Activated CD4-positive, alpha-beta T cell treated with anti-CD3 and anti-CD28 coated beads, Interleukin-2, amount 10 ng/mL, durations not matched to agents 24 days and 14 days (primary cell): ENCODE measurements around the gene NELFB. TPM values are rescaled to one million over a fixed set of nuclear protein-coding genes. Genes with fewer than 3 reads are reported as not detected.

Experiments
- DNase-seq: peaks from one replicate; pipeline ENCODE4 v3.0.0; 2022
- H3K27ac Mint-ChIP-seq: one replicate; pipeline ENCODE4 v1.8.0; 2022; ENCODE audit warnings: mild to moderate bottlenecking, mixed read lengths
- H3K27me3 Mint-ChIP-seq: one replicate; pipeline ENCODE4 v1.8.0; 2022; ENCODE audit warnings: mixed read lengths
- H3K36me3 Mint-ChIP-seq: one replicate; pipeline ENCODE4 v1.8.0; 2022; ENCODE audit warnings: low read depth, mild to moderate bottlenecking, mixed read lengths
- H3K4me1 Mint-ChIP-seq: one replicate; pipeline ENCODE4 v1.8.0; 2021; ENCODE audit warnings: mixed read lengths
- H3K4me3 Mint-ChIP-seq: one replicate; pipeline ENCODE4 v1.8.0; 2022; ENCODE audit warnings: mild to moderate bottlenecking, moderate library complexity, mixed read lengths
- H3K9me3 Mint-ChIP-seq: one replicate; pipeline ENCODE4 v1.8.0; 2021; ENCODE audit warnings: mixed read lengths
- intact Hi-C: fragments of 100-400 bp; cut with micrococcal nuclease; formaldehyde crosslinking; loops from one replicate; pipeline ENCODE4 v1.15.1; 2023
- total RNA-seq: library from RNA; stranded (reverse); gene quantifications from 2 replicates; pipeline ENCODE4 v1.2.3, GENCODE V29; 2022

NELFB gene
- total RNA-seq, 1 donor from 2014 or later = 75.3 TPM

GRCh38 chr9:137297966-137298365, 42.8 kb downstream of the NELFB start:
- intact Hi-C loops = loop anchor here (10.0 kb wide), 1 partner anchor 227 kb away; no protein-coding TSS in a partner anchor
- peaks cover 3% of the 10 kb centered on the region for H3K36me3 Mint-ChIP-seq
- no peak for DNase-seq

GRCh38 chr9:137298401-137299202, 43.5 kb downstream of the NELFB start:
- H3K9me3 Mint-ChIP-seq = no peaks in the 10 kb centered on the region
- no peak overlapping the region for H3K4me3 Mint-ChIP-seq
- H3K27ac Mint-ChIP-seq = no peak overlapping the region
- no peak for DNase-seq
- peaks cover 8% of the 10 kb centered on the region for H3K4me1 Mint-ChIP-seq
- peaks cover 3% of the 10 kb centered on the region for H3K36me3 Mint-ChIP-seq
- H3K27me3 Mint-ChIP-seq = peaks cover 39% of the 10 kb centered on the region
- intact Hi-C loops = loop anchor here (10.0 kb wide), 1 partner anchor 226 kb away; no protein-coding TSS in a partner anchor

More at GRCh38 chr9:137297966-137298365, 42.8 kb downstream of the NELFB start:
- H3K27me3 Mint-ChIP-seq = peaks cover 44% of the 10 kb centered on the region
- H3K4me1 Mint-ChIP-seq = peaks cover 8% of the 10 kb centered on the region
- no peak overlapping the region for H3K27ac Mint-ChIP-seq
- no peak overlapping the region for H3K4me3 Mint-ChIP-seq
- no peaks in the 10 kb centered on the region for H3K9me3 Mint-ChIP-seq

- DNase-seq = no peak
- Mint-ChIP-seq H3K9me3 (no peaks in the 10 kb centered on the region), H3K27ac (no peak overlapping the region), H3K27me3 (peaks cover 36% of the 10 kb centered on the region), H3K4me1 (peaks cover 8% of the 10 kb centered on the region), H3K4me3 (no peak overlapping the region), H3K36me3 (peaks cover 3% of the 10 kb centered on the region)
- intact Hi-C loops = loop anchor here (10.0 kb wide), 1 partner anchor 226 kb away; no protein-coding TSS in a partner anchor
Measured at GRCh38 chr9:137299203-137299565, 44.1 kb downstream of the NELFB start.

GRCh38 chr9:137299938-137300337, 44.8 kb downstream of the NELFB start:
- peaks cover 32% of the 10 kb centered on the region for H3K27me3 Mint-ChIP-seq
- H3K4me1 Mint-ChIP-seq = peaks cover 8% of the 10 kb centered on the region
- no peaks in the 10 kb centered on the region for H3K9me3 Mint-ChIP-seq
- no peak for DNase-seq
- intact Hi-C loops = loop anchor here (5.0 to 10.0 kb wide), 2 partner anchors 122 to 225 kb away; partner anchors contain the start of genes EXD3 and NOXA1
- peaks cover 3% of the 10 kb centered on the region for H3K36me3 Mint-ChIP-seq
- H3K27ac Mint-ChIP-seq = no peak overlapping the region
- H3K4me3 Mint-ChIP-seq = peak overlapping the region; percentile 53

GRCh38 chr9:137300567-137301080, 45.5 kb downstream of the NELFB start:
- peak overlapping the region; percentile 83 for H3K4me3 Mint-ChIP-seq
- H3K9me3 Mint-ChIP-seq = no peaks in the 10 kb centered on the region
- peak overlapping the region; percentile 82 for H3K27ac Mint-ChIP-seq
- H3K27me3 Mint-ChIP-seq = peaks cover 32% of the 10 kb centered on the region
- intact Hi-C loops = loop anchor here (5.0 kb wide), 1 partner anchor 122 kb away; the partner anchor contains the start of genes EXD3 and NOXA1
- H3K36me3 Mint-ChIP-seq = peaks cover 3% of the 10 kb centered on the region
- DNase-seq = no peak
- H3K4me1 Mint-ChIP-seq = peaks cover 12% of the 10 kb centered on the region

GRCh38 chr9:137301081-137301947, 46.2 kb downstream of the NELFB start:
- peaks cover 32% of the 10 kb centered on the region for H3K27me3 Mint-ChIP-seq
- H3K27ac Mint-ChIP-seq = peak overlapping the region; percentile 82
- peaks cover 3% of the 10 kb centered on the region for H3K36me3 Mint-ChIP-seq
- intact Hi-C loops = loop anchor here (5.0 kb wide), 1 partner anchor 121 kb away; the partner anchor contains the start of genes EXD3 and NOXA1
- peaks cover 12% of the 10 kb centered on the region for H3K4me1 Mint-ChIP-seq
- peak; percentile 76 for DNase-seq
- no peaks in the 10 kb centered on the region for H3K9me3 Mint-ChIP-seq
- H3K4me3 Mint-ChIP-seq = peak overlapping the region; percentile 83

GRCh38 chr9:137302118-137302448, 47.0 kb downstream of the NELFB start, which contains the start of gene NRARP:
NRARP (minus strand) TSS chr9:137302271; CDS start chr9:137301928, 343 bp downstream.
- Mint-ChIP-seq H3K27me3 (peaks cover 24% of the 10 kb centered on the region), H3K9me3 (no peaks in the 10 kb centered on the region), H3K27ac (no peak within 1 kb of the TSS), H3K4me1 (peaks cover 10% of the 10 kb centered on the region), H3K36me3 (peaks cover 3% of the 10 kb centered on the region), H3K4me3 (peak within 1 kb of the TSS; percentile 83)
- intact Hi-C loops = loop anchor here (5.0 kb wide), 1 partner anchor 120 kb away; the partner anchor contains the start of genes EXD3 and NOXA1
- peak; percentile 98 for DNase-seq

GRCh38 chr9:137302449-137303150, 47.5 kb downstream of the NELFB start:
- Mint-ChIP-seq H3K36me3 (peaks cover 3% of the 10 kb centered on the region), H3K4me3 (no peak overlapping the region), H3K9me3 (no peaks in the 10 kb centered on the region), H3K4me1 (peaks cover 12% of the 10 kb centered on the region), H3K27ac (no peak overlapping the region), H3K27me3 (peaks cover 20% of the 10 kb centered on the region)
- intact Hi-C loops = loop anchor here (5.0 kb wide), 1 partner anchor 120 kb away; the partner anchor contains the start of genes EXD3 and NOXA1
- DNase-seq = no peak

- intact Hi-C loops = loop anchor here (5.0 kb wide), 1 partner anchor 119 kb away; the partner anchor contains the start of genes EXD3 and NOXA1
- peaks cover 3% of the 10 kb centered on the region for H3K36me3 Mint-ChIP-seq
- peaks cover 15% of the 10 kb centered on the region for H3K27me3 Mint-ChIP-seq
- H3K4me3 Mint-ChIP-seq = peak overlapping the region; percentile 10
- peaks cover 12% of the 10 kb centered on the region for H3K4me1 Mint-ChIP-seq
- peak overlapping the region; percentile 36 for H3K27ac Mint-ChIP-seq
- H3K9me3 Mint-ChIP-seq = no peaks in the 10 kb centered on the region
- peak; percentile 64 for DNase-seq
Measured at GRCh38 chr9:137303151-137303892, 48.2 kb downstream of the NELFB start.

GRCh38 chr9:137303893-137304382, 48.8 kb downstream of the NELFB start:
- Mint-ChIP-seq H3K4me3 (peak overlapping the region; percentile 10), H3K36me3 (peaks cover 3% of the 10 kb centered on the region)

GRCh38 chr9:137304383-137305059, 49.4 kb downstream of the NELFB start:
- no peak for DNase-seq
- peaks cover 12% of the 10 kb centered on the region for H3K4me1 Mint-ChIP-seq
- no peak overlapping the region for H3K27ac Mint-ChIP-seq
- peaks cover 8% of the 10 kb centered on the region for H3K27me3 Mint-ChIP-seq
- H3K9me3 Mint-ChIP-seq = no peaks in the 10 kb centered on the region
- H3K36me3 Mint-ChIP-seq = peaks cover 3% of the 10 kb centered on the region
- intact Hi-C loops = loop anchor here (5.0 kb wide), 1 partner anchor 118 kb away; the partner anchor contains the start of genes EXD3 and NOXA1
- H3K4me3 Mint-ChIP-seq = no peak overlapping the region

More at GRCh38 chr9:137303893-137304382, 48.8 kb downstream of the NELFB start:
- peaks cover 11% of the 10 kb centered on the region for H3K27me3 Mint-ChIP-seq
- intact Hi-C loops = loop anchor here (5.0 kb wide), 1 partner anchor 118 kb away; the partner anchor contains the start of genes EXD3 and NOXA1
- H3K9me3 Mint-ChIP-seq = no peaks in the 10 kb centered on the region
- peaks cover 12% of the 10 kb centered on the region for H3K4me1 Mint-ChIP-seq
- H3K27ac Mint-ChIP-seq = peak overlapping the region; percentile 36
- no peak for DNase-seq
